Karpas-422 (cell line): ENCODE measurements around the gene OR1N1. TPM values are rescaled to one million over a fixed set of nuclear protein-coding genes. Genes with fewer than 3 reads are reported as not detected.
"Not testable (repeated sequence)": the region's sequence is repeated elsewhere in the genome, so short reads cannot be mapped to it uniquely, and the experiment has no call there.

Experiments
- DNase-seq: peaks from one replicate; pipeline ENCODE4 v3.0.0-alpha.2; 2015
- H2AFZ ChIP-seq: fragments of 200-600 bp; sonication (generic); 2 replicates; pipeline ENCODE4 v1.6.1; 2014; ENCODE audit warnings: antibody characterized with exemption, low read length, mixed read lengths
- H3K27ac ChIP-seq: fragments of 200-600 bp; sonication (generic); 2 replicates; pipeline ENCODE4 v1.5.1; 2014; ENCODE audit warnings: mild to moderate bottlenecking, low read length, moderate library complexity
- H3K27me3 ChIP-seq: fragments of 200-600 bp; sonication (generic); 2 replicates; pipeline ENCODE4 v1.6.1; 2014; ENCODE audit warnings: low read length, mixed read lengths
- H3K36me3 ChIP-seq: fragments of 200-600 bp; sonication (generic); 2 replicates; pipeline ENCODE4 v1.6.1; 2014; ENCODE audit warnings: low read length, mixed read lengths; ENCODE audit not compliant: insufficient read depth
- H3K4me1 ChIP-seq: fragments of 200-600 bp; sonication (generic); 2 replicates; pipeline ENCODE4 v1.6.1; 2014; ENCODE audit warnings: mild to moderate bottlenecking, low read length, mixed read lengths
- H3K4me2 ChIP-seq: fragments of 200-600 bp; sonication (generic); 2 replicates; pipeline ENCODE4 v1.6.1; 2014; ENCODE audit warnings: low read length, low read depth, mild to moderate bottlenecking; ENCODE audit not compliant: poor library complexity, severe bottlenecking
- H3K4me3 ChIP-seq: fragments of 200-600 bp; sonication (generic); 2 replicates; pipeline ENCODE4 v1.5.1; 2014; ENCODE audit warnings: mild to moderate bottlenecking, antibody characterized with exemption, low read length, mixed read lengths
- H3K79me2 ChIP-seq: fragments of 200-600 bp; sonication (generic); 2 replicates; pipeline ENCODE4 v1.6.1; 2014; ENCODE audit warnings: mild to moderate bottlenecking, low read length, mixed read lengths
- H3K9ac ChIP-seq: fragments of 200-600 bp; sonication (generic); 2 replicates; pipeline ENCODE4 v1.6.0; 2014; ENCODE audit warnings: low read length
- H3K9me2 ChIP-seq: fragments of 200-600 bp; sonication (generic), shearing (Covaris generic); replicated peaks from 2 replicates; pipeline ENCODE4 v1.6.0; 2014; ENCODE audit warnings: mild to moderate bottlenecking, low read length, moderate library complexity; ENCODE audit not compliant: insufficient read depth
- H3K9me3 ChIP-seq: fragments of 300-700, 200-600 bp; sonication (generic); 2 replicates; pipeline ENCODE4 v1.6.1; 2014; ENCODE audit warnings: low read length, mixed read lengths
- H4K20me1 ChIP-seq: fragments of 200-600 bp; sonication (generic); 2 replicates; pipeline ENCODE4 v1.6.1; 2014; ENCODE audit warnings: mild to moderate bottlenecking, antibody characterized with exemption, low read length, low read depth; ENCODE audit not compliant: insufficient read depth
- total RNA-seq: library from RNA; depleted of rRNA; stranded (reverse); fragments of >200 nt; shearing (Covaris generic); gene quantifications from 2 replicates; pipeline ENCODE4 v1.2.3, GENCODE V29; 2014; ENCODE audit warnings: low replicate concordance

OR1N1 gene
- total RNA-seq, 1 experiment from 2014 or later: not detected

DNA sequence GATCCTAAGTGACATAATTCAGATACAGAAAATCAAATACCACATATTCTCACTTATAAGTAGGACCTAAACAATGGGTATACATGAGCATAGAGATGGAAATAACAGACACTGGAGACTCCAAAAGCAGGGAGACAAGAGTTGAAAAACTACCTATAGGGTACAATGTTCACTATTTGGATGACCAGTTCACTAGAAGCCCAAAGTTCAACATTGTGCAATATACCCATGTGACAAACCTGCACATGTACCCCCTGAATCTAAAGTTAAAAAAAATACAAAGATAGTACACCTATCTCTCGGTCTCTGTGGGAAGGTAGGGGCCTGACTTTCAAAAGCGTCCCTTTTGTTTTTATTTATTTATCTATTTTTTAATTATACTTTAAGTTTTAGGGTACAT lies 11.7 kb upstream of the OR1N1 start:
- Histone ChIP-seq H3K79me2 (no peaks in the 10 kb centered on the region), H3K9me3 (no peaks in the 10 kb centered on the region), H3K4me2 (no peak overlapping the region), H3K9ac (no peak overlapping the region), H3K4me3 (no peak overlapping the region), H3K9me2 (no peaks in the 10 kb centered on the region), H3K4me1 (no peaks in the 10 kb centered on the region), H3K27ac (no peak overlapping the region), H4K20me1 (no peaks in the 10 kb centered on the region), H3K27me3 (no peaks in the 10 kb centered on the region), H3K36me3 (no peaks in the 10 kb centered on the region), H2AFZ (no peak overlapping the region)
- no peak for DNase-seq

DNA sequence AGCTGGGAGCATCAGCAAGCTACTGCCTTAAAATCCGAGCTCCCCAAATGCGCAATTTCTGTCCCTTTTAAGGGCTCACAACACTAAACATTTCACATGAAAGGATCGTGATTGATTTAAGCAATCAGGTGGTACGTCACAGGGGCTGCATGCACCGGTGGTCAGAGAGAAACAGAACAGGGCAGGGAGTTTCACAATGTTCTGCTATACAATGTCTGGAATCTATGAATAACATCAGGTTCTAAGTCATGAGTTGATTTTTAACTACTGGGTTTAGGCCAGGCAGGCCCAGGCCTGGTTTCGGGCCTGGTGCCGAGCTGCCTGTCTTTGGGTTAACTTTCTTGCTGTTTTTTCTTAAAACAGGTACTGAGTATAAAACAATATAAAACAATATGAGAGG lies 10.0 kb upstream of the OR1N1 start:
- not testable (repeated sequence) for H3K9ac ChIP-seq, H3K36me3 ChIP-seq, H3K9me2 ChIP-seq, H3K4me3 ChIP-seq, H3K79me2 ChIP-seq, H4K20me1 ChIP-seq, H3K4me1 ChIP-seq, H3K9me3 ChIP-seq, H3K27ac ChIP-seq, H3K4me2 ChIP-seq, DNase-seq, H2AFZ ChIP-seq, H3K27me3 ChIP-seq

DNA sequence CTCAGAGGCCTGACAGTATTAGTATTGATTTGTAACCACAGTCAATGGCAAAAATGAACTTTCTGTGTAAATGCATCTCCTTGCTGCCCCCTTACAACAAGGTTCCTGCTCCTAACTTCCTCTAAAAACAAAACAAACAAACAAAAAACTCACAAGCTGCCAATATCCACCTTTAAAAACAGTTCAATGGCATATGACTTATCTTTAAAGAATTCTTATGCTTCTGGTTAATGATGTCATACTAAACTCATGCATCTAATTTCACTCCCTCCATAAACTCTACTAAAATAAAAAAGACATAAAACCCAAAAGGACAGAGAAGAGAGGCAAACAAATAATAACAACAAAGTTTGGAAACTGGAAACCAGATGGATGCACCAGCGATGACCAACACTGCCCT lies 9.0 kb upstream of the OR1N1 start:
- Histone ChIP-seq H3K4me1 (no peaks in the 10 kb centered on the region), H3K27me3 (no peaks in the 10 kb centered on the region), H3K9me3 (no peaks in the 10 kb centered on the region), H3K27ac (no peak overlapping the region), H2AFZ (no peak overlapping the region), H3K9me2 (no peaks in the 10 kb centered on the region), H3K4me3 (no peak overlapping the region), H4K20me1 (no peaks in the 10 kb centered on the region), H3K36me3 (no peaks in the 10 kb centered on the region), H3K9ac (no peak overlapping the region), H3K4me2 (no peak overlapping the region), H3K79me2 (no peaks in the 10 kb centered on the region)
- no peak for DNase-seq

DNA sequence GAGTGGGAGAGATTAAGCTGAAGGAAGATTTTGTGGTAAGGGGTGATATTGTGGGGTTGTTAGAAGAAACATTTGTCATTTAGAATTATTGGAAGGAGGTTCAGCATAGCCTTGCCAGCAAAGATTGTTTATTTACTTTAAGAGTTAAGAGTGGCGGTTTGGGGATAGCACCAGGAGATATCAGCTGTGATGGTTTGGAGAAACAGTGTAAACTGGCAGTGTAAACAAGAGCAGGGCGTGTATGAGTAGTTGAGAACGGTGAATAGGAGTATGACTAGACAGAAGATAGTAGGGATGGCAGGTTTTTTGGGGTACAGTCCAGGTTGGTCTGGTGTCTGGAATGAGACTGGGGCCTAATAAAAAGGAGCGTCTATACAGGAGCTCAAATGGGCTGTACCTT lies 4.1 kb upstream of the OR1N1 start:
- not testable (repeated sequence) for DNase-seq, H3K4me3 ChIP-seq, H3K79me2 ChIP-seq, H3K27ac ChIP-seq, H3K4me2 ChIP-seq, H3K27me3 ChIP-seq, H3K9me2 ChIP-seq, H4K20me1 ChIP-seq, H3K36me3 ChIP-seq, H3K9ac ChIP-seq, H2AFZ ChIP-seq, H3K9me3 ChIP-seq, H3K4me1 ChIP-seq

DNA sequence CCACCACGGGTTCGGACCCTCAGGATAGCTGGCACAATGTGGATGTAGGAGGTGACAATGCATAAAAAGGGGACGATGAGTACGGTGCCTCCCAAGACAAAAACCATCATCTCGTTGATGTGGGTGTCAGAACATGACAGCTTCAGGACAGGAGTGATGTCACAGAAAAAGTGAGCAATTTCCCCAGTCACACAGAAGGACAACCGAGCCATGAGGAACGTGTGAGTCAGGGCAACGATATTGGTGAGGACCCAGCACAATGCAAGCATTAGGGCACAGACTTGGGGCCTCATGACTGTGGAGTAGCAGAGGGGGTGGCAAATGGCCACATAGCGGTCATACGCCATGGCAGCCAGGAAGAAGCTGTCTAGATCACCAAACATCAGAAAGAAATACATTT lies 491 bp downstream of the OR1N1 start:
- H2AFZ ChIP-seq: no peak overlapping the region
- H3K4me3 ChIP-seq: no peak overlapping the region
- no peaks in the 10 kb centered on the region for H3K9me3 ChIP-seq
- H4K20me1 ChIP-seq: no peaks in the 10 kb centered on the region
- no peak overlapping the region for H3K27ac ChIP-seq
- no peak for DNase-seq
- H3K4me1 ChIP-seq: peaks cover 4% of the 10 kb centered on the region; the same call in 1 of the 2 replicates
- no peaks in the 10 kb centered on the region for H3K9me2 ChIP-seq
- H3K27me3 ChIP-seq: no peaks in the 10 kb centered on the region
- no peaks in the 10 kb centered on the region for H3K79me2 ChIP-seq
- no peak overlapping the region for H3K9ac ChIP-seq
- H3K36me3 ChIP-seq: no peaks in the 10 kb centered on the region
- H3K4me2 ChIP-seq: no peak overlapping the region

DNA sequence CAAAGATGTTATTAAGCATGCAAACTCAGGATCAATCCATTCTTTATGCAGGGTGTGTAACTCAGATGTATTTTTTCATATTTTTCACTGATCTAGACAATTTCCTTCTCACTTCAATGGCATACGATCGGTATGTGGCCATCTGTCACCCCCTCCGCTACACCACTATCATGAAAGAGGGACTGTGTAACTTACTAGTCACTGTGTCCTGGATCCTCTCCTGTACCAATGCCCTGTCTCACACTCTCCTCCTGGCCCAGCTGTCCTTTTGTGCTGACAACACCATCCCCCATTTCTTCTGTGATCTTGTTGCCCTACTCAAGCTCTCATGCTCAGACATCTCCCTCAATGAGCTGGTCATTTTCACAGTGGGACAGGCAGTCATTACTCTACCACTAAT lies 7.7 kb downstream of the OR1N1 start:
- no peak overlapping the region for H3K4me3 ChIP-seq
- H3K27ac ChIP-seq: no peak overlapping the region
- no peaks in the 10 kb centered on the region for H3K9me2 ChIP-seq
- no peak for DNase-seq
- no peak overlapping the region for H3K9ac ChIP-seq
- H3K36me3 ChIP-seq: no peaks in the 10 kb centered on the region
- no peak overlapping the region for H2AFZ ChIP-seq
- peaks cover 4% of the 10 kb centered on the region; the same call in 1 of the 2 replicates for H3K4me1 ChIP-seq
- no peaks in the 10 kb centered on the region for H3K9me3 ChIP-seq
- H3K4me2 ChIP-seq: no peak overlapping the region
- H3K27me3 ChIP-seq: no peaks in the 10 kb centered on the region
- no peaks in the 10 kb centered on the region for H4K20me1 ChIP-seq
- no peaks in the 10 kb centered on the region for H3K79me2 ChIP-seq

DNA sequence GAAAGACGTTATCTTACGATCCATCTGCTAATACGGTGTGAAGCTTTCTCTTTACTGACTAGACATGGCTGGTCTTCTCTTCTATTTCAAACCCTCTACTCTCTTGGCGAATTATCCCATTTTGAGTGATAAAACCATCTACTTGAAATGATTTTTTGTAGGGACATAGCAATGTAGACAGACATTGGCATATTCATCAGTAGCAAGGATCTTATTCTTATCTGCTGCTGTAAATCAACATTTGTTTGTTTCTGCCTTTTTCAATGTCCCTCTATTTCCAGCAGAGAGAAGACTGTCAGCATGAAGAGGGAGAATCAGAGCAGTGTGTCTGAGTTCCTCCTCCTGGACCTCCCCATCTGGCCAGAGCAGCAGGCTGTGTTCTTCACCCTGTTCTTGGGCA lies 8.3 kb downstream of the OR1N1 start, which contains the start of gene OR1J4:
Gene OR1J4, plus strand, starts transcription at position 301 of the 400 bp plus-strand sequence. Its CDS starts 0 bp downstream, at position 301.
- Histone ChIP-seq H3K36me3 (no peaks in the 10 kb centered on the region), H3K9me3 (no peaks in the 10 kb centered on the region), H3K27ac (no peak within 1 kb of the TSS), H3K27me3 (no peaks in the 10 kb centered on the region), H2AFZ (no peak within 1 kb of the TSS), H3K4me3 (no peak within 1 kb of the TSS), H3K79me2 (no peaks in the 10 kb centered on the region), H3K9me2 (no peaks in the 10 kb centered on the region), H3K4me2 (no peak within 1 kb of the TSS), H3K9ac (no peak within 1 kb of the TSS), H3K4me1 (peaks cover 4% of the 10 kb centered on the region; the same call in 1 of the 2 replicates), H4K20me1 (no peaks in the 10 kb centered on the region)
- DNase-seq: no peak

DNA sequence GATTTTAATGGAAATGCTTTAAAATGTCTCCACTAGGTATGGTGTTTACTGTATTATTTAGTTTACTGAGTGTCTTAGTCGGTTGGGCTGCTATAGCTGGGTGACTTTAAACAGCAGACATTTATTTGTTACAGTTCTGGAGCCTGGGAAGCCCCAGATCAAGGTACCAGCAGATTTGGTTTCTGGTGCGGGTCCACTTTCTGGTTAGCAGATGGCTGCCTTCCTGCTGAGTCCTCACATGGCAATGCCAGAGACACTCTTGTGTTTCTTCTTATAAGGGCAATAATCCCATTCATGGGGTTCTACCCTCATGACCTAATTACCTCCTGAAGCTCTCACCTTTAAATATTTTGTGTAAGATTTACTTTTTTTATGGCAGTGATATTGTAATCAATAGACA lies 8.9 kb downstream of the OR1N1 start:
- Histone ChIP-seq H2AFZ (no peak overlapping the region), H3K27me3 (no peaks in the 10 kb centered on the region), H3K9ac (no peak overlapping the region), H3K4me3 (no peak overlapping the region), H3K36me3 (no peaks in the 10 kb centered on the region), H3K9me2 (no peaks in the 10 kb centered on the region), H3K27ac (no peak overlapping the region), H3K9me3 (no peaks in the 10 kb centered on the region), H3K4me1 (peaks cover 4% of the 10 kb centered on the region; the same call in 1 of the 2 replicates), H3K79me2 (no peaks in the 10 kb centered on the region), H3K4me2 (no peak overlapping the region), H4K20me1 (no peaks in the 10 kb centered on the region)
- DNase-seq: no peak

DNA sequence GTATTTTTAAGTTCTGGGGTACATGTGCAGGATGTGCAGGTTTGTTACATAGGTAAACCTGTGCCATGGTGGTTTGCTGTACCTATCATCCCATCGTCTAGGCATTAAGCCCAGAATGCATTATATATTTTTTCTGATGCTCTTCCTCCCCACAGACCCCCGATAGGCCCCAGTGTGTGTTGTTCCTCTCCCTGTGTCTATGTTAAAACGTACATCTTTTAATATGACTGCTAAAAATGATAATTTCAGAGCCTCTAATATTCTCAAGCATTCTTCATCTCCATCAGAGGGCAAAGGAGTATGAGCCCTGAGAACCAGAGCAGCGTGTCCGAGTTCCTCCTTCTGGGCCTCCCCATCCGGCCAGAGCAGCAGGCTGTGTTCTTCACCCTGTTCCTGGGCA lies 16.6 kb downstream of the OR1N1 start, which contains the start of gene OR1J2:
Gene OR1J2, plus strand, starts transcription at position 301 of the 400 bp plus-strand sequence. Its CDS starts 0 bp downstream, at position 301.
- H4K20me1 ChIP-seq: no peaks in the 10 kb centered on the region
- no peak within 1 kb of the TSS for H2AFZ ChIP-seq
- H3K36me3 ChIP-seq: no peaks in the 10 kb centered on the region
- no peak within 1 kb of the TSS for H3K4me2 ChIP-seq
- H3K27me3 ChIP-seq: no peaks in the 10 kb centered on the region
- H3K79me2 ChIP-seq: no peaks in the 10 kb centered on the region
- H3K4me3 ChIP-seq: no peak within 1 kb of the TSS
- H3K9me2 ChIP-seq: no peaks in the 10 kb centered on the region
- H3K9me3 ChIP-seq: no peaks in the 10 kb centered on the region
- H3K27ac ChIP-seq: no peak within 1 kb of the TSS
- no peak within 1 kb of the TSS for H3K9ac ChIP-seq
- H3K4me1 ChIP-seq: no peaks in the 10 kb centered on the region
- no peak for DNase-seq
